ENCODE data around the gene MALRD1.

GRCh38 chr10:19493917-19494316 lies 445.3 kb downstream of the MALRD1 start:
- TF ChIP-seq, protein P1, sequence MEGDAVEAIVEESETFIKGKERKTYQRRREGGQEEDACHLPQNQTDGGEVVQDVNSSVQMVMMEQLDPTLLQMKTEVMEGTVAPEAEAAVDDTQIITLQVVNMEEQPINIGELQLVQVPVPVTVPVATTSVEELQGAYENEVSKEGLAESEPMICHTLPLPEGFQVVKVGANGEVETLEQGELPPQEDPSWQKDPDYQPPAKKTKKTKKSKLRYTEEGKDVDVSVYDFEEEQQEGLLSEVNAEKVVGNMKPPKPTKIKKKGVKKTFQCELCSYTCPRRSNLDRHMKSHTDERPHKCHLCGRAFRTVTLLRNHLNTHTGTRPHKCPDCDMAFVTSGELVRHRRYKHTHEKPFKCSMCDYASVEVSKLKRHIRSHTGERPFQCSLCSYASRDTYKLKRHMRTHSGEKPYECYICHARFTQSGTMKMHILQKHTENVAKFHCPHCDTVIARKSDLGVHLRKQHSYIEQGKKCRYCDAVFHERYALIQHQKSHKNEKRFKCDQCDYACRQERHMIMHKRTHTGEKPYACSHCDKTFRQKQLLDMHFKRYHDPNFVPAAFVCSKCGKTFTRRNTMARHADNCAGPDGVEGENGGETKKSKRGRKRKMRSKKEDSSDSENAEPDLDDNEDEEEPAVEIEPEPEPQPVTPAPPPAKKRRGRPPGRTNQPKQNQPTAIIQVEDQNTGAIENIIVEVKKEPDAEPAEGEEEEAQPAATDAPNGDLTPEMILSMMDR (IDR thresholded peaks at IDR 0.05; ENCODE audit: low read length), result no peak
- no peak for TF ChIP-seq EZH2 (IDR thresholded peaks at IDR 0.05; ENCODE audit: borderline replicate concordance, low read length)

All from OCI-LY1 (cell line).